ENCODE results near the gene ONECUT3. TPM values are rescaled to one million over a fixed set of nuclear protein-coding genes. Genes with fewer than 3 reads are reported as not detected.
A peak's percentile ranks its signal among the peaks of the same experiment; 100 is the strongest.

The ONECUT3 gene
- total RNA-seq, 3 donors from 2014 or later = not detected

- ATAC-seq (no peak), DNase-seq (peak in 2 of 3 donors; percentile 23 to 45)
- no peak overlapping the region for H3K4me3 ChIP-seq
- no peaks in the 10 kb centered on the region for H3K9me3 ChIP-seq
- TF ChIP-seq CTCF (IDR thresholded peaks at IDR 0.05) = no peak
- H3K36me3 ChIP-seq (ENCODE audit: low read depth) = peaks cover 16% of the 10 kb centered on the region
- intact Hi-C loops (cut with DNase I, micrococcal nuclease) = no loop called here
- no peaks in the 10 kb centered on the region for H3K4me1 ChIP-seq (ENCODE audit: low read depth)
Measured at GRCh38 chr19:1819341-1820255, 66.3 kb downstream of the ONECUT3 start.

GRCh38 chr19:1822210-1822609, 68.9 kb downstream of the ONECUT3 start:
- intact Hi-C loops (cut with DNase I, micrococcal nuclease) = no loop called here

GRCh38 chr19:1823020-1823419, 69.7 kb downstream of the ONECUT3 start:
- Histone ChIP-seq H3K4me1 (ENCODE audit: low read depth) (no peaks in the 10 kb centered on the region), H3K36me3 (ENCODE audit: low read depth) (peaks cover 16% of the 10 kb centered on the region), H3K9me3 (no peaks in the 10 kb centered on the region), H3K4me3 (no peak overlapping the region)
- no peak for TF ChIP-seq CTCF (IDR thresholded peaks at IDR 0.05)
- ATAC-seq (no peak), DNase-seq (peak in 1 of 3 donors; percentile 17)
- intact Hi-C loops (cut with DNase I, micrococcal nuclease) = no loop called here

More at GRCh38 chr19:1822210-1822609, 68.9 kb downstream of the ONECUT3 start:
- H3K4me1 ChIP-seq (ENCODE audit: low read depth) = no peaks in the 10 kb centered on the region
- TF ChIP-seq CTCF (IDR thresholded peaks at IDR 0.05) = no peak
- peaks cover 16% of the 10 kb centered on the region for H3K36me3 ChIP-seq (ENCODE audit: low read depth)
- DNase-seq (peak in 1 of 3 donors; percentile 18), ATAC-seq (no peak)
- no peaks in the 10 kb centered on the region for H3K9me3 ChIP-seq
- no peak overlapping the region for H3K4me3 ChIP-seq

GRCh38 chr19:1823539-1824251, 70.4 kb downstream of the ONECUT3 start:
- Histone ChIP-seq H3K4me1 (ENCODE audit: low read depth) (no peaks in the 10 kb centered on the region), H3K36me3 (ENCODE audit: low read depth) (peaks cover 10% of the 10 kb centered on the region), H3K9me3 (no peaks in the 10 kb centered on the region), H3K4me3 (no peak overlapping the region)
- intact Hi-C loops (cut with DNase I, micrococcal nuclease) = no loop called here
- TF ChIP-seq CTCF (IDR thresholded peaks at IDR 0.05) = no peak
- ATAC-seq = no peak
- peak in 1 of 3 donors; percentile 50 for DNase-seq

GRCh38 chr19:1824252-1824622, 70.9 kb downstream of the ONECUT3 start:
- H3K36me3 ChIP-seq (ENCODE audit: low read depth) = peaks cover 8% of the 10 kb centered on the region
- no peak for ATAC-seq
- no peaks in the 10 kb centered on the region for H3K4me1 ChIP-seq (ENCODE audit: low read depth)

More at GRCh38 chr19:1824252-1824622, 70.9 kb downstream of the ONECUT3 start:
- intact Hi-C loops (cut with DNase I, micrococcal nuclease) = no loop called here
- TF ChIP-seq CTCF (IDR thresholded peaks at IDR 0.05) = no peak
- H3K9me3 ChIP-seq = no peaks in the 10 kb centered on the region
- DNase-seq = peak in 1 of 3 donors; percentile 36
- no peak overlapping the region for H3K4me3 ChIP-seq
